PFSK-1 (cell line): ENCODE measurements around the gene LOXHD1.

ENCODE experiments used
- FOXP2 ChIP-seq: optimal IDR thresholded peaks from 2 replicates; pipeline ENCODE3; 2011; ENCODE audit warnings: borderline replicate concordance, control low read depth, inconsistent platforms; ENCODE audit not compliant: insufficient read depth; ENCODE audit errors: extremely low read length, extremely low read depth
- POLR2AphosphoS5 ChIP-seq: IDR thresholded peaks from 2 replicates; pipeline ENCODE4 v1.6.1; 2012; ENCODE audit warnings: low read depth, mild to moderate bottlenecking, control low read depth, low read length, moderate library complexity
- REST ChIP-seq, 2 experiments: IDR thresholded peaks; 2 replicates each; pipeline versions ENCODE4 v1.6.1 to v1.8.0; 2011 to 2012; ENCODE audit warnings: low read depth in 2 of 2, low read length in 2 of 2, control low read depth in 1 of 2, inconsistent platforms in 1 of 2, mild to moderate bottlenecking in 1 of 2, moderate library complexity in 1 of 2; ENCODE audit not compliant: insufficient read depth in 1 of 2
- SIN3A ChIP-seq: IDR thresholded peaks from 2 replicates; pipeline ENCODE4 v1.6.1; 2012; ENCODE audit warnings: mild to moderate bottlenecking, low read length, moderate library complexity, borderline replicate concordance; ENCODE audit not compliant: insufficient read depth
- TAF1 ChIP-seq: IDR thresholded peaks from 2 replicates; pipeline ENCODE4 v1.6.1; 2012; ENCODE audit warnings: low read length, control low read depth, borderline replicate concordance; ENCODE audit not compliant: insufficient read depth

GRCh38 chr18:46484971-46485370 lies 172.0 kb downstream of the LOXHD1 start:
- TF ChIP-seq SIN3A (no peak), POLR2AphosphoS5 (no peak), REST (IDR thresholded peaks at IDR 0.05; ENCODE audit: insufficient read depth in 1 of 2, low read depth in 2 of 2, low read length in 2 of 2) (no peak), TAF1 (no peak), FOXP2 (no peak)
